Left hindlimb (tissue), 1 donor: Measurements from ENCODE around the gene EIF4G3.
"Not testable (repeated sequence)": the region's sequence is repeated elsewhere in the genome, so short reads cannot be mapped to it uniquely, and the experiment has no call there.

ENCODE experiments used
- DNase-seq: peaks from one replicate; pipeline ENCODE4 v3.0.0-alpha.2; 2018

Gene EIF4G3

DNA sequence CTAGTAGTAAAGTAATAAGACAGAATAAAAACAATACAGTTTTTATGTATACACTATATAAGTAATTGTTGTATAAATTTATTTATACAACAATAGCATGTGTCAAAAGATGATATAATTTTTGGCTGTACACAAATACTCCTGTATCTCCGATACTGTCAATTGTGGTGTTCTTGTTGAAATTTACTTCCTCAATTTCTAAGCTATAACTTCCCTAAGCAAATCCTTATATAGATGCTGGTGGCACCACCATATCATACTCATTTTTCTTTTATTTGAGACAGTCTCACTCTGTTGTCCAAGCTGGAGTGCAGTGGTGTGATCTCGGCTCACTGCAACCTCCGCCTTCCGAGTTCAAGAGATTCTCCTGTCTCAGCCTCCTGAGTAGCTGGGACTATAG lies 248.6 kb downstream of the EIF4G3 start:
- no peak for DNase-seq

DNA sequence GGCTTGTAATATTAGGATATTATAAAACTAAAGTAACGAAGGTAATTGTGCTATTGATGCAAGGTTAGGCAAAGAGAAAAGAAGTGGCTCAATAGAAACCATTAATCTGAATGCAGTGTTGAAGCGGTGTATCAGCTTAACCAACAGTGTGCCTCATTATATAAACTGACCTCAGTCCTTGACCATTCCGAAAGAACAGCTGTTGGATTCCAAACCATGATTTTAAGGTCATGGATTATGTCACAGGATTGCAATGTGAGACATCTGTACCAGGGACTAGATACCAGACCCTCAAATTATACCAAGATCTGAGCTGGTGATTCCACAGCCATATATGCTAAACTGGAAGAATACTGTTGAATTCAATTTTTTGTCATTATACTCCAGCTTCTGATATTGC lies 255.4 kb downstream of the EIF4G3 start:
- DNase-seq = no peak

DNA sequence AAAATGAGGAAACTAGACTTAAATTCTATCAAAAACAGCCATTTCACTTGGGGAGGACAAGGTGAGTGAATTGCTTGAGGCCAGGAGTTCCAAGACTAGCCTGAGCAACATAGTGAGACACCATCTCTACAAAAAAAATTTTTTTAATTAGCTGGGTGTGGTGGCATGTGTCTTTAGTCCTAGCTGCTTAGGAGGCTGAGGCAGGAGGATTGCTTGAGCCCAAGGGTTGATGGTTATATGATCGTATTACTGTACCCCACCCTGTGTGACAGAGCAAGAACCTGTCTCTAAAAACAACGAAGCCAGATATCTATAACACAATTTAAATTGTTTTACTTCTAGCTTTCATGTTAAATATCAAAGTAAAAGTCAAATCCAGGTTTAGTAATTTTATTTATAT lies 263.5 kb downstream of the EIF4G3 start:
- no peak for DNase-seq

DNA sequence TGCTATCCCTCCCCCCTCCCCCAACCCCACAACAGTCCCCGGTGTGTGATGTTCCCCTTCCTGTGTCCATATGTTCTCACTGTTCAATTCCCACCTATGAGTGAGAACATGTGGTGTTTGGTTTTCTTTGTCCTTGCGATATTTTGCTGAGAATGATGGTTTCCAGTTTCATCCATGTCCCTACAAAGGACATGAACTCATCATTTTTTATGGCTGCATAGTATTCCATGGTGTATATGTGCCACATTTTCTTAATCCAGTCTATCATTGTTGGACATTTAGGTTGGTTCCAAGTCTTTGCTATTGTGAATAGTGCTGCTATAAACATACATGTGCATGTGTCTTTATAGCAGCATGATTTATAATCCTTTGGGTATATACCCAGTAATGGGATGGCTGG lies 269.2 kb downstream of the EIF4G3 start:
- not testable (repeated sequence) for DNase-seq

DNA sequence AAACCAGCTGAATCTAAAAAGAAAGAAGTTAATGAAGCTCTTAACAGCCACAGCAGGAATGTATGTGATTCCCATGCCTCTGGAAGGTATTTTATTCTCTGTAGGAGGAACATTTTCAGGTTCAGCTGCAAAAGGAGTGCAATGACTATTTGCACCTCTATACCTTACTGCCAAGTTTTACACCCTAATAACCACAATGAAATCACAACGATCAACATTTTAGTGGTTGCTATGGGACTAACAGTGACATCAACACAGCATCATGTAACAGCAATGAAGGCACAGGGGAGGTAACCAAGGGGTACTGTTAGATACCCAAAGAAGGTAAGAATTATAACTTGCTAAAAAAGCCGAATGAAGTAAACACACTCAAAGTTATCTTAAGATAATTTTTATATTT lies 273.3 kb downstream of the EIF4G3 start:
- no peak for DNase-seq

DNA sequence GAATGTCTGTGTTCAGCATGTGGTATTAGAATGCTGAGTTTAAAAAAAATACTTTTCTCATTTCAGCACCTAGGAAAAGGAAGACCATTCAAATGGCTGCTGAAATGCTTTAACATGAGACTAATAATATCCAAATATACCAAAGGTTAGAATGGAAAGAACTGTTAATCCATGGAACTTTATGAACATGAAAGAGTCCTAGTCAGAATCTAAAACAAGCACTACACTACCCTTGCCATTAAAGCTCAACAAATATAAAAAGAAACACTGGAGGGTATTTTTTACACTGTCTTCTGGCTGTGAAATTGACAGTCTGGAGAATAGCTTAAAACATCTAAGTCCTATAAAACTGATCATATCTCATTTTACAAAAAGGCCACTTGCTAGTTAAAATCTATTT lies 276.6 kb downstream of the EIF4G3 start:
- no peak for DNase-seq

DNA sequence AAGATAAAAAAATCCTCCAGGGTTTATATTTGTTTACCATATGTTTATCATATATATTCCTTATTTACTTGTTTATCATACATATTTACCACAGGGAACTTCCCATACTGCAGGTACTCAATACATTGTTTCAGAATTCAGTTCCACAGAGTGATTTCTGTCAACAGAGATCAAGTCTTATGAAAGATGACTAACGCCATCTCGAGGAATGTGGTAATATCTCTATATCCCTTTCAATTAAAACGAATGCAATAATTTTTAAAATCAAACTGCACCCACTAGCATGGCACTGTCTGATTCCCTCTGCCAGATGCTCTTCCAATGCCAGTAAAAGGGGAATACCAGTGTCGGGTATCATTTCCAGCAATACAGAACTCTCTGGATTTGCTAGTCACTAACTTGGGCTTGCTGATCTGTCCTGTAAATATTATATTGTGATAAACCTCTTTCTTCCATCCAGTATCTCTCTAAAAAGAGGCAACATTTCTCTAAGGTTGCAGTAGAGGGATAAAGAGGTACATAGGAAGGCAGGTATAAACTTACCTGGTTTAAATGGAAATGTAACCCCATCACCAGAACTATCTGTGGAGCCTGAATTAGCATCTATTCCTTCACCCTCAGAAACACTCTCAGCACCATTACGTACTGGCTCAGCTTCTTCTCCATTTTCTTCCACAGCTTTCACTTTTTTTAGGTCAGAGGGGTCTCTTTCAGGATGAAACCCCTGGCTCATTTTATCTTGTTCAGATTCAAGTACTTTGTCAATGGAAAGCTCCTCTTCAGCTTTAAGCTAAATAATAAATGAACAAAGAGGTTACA lies 277.3 kb downstream of the EIF4G3 start:
- no peak for DNase-seq

DNA sequence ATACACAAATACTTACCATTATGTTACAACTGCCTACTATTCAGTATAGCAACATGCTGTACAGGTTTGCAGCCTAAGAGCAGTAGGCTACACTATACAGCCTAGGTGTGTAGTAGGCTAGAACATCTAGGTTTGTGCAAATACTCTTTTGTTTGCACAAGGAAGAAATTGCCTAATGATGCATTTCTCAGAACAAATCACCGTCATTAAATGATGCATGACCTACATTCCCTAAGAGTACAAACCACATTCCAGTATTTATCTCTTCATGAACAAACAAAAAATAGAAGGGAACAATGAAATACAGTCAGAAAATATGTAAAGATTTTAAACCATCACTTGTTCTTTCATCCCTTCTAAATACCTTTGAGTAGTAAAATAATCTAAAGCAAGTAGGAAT lies 279.9 kb downstream of the EIF4G3 start:
- DNase-seq = no peak

DNA sequence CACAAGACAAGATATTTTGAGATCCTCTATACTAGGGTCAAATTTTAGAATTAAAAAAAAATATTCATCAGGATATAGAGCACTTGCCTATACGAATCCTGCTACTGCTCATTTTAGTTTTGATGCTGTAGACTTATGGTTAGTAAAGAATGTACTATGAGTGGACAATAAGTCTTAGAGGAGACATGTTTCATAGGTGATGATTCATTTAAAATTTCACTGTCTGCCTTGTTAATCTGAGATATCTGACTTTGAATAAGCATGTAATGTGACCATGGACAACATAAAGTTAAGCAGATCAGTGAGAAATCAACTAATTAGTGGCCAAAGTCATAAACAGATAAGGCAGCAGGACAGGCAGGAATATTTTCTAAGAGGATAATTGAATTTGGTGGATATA lies 282.8 kb downstream of the EIF4G3 start:
- no peak for DNase-seq

DNA sequence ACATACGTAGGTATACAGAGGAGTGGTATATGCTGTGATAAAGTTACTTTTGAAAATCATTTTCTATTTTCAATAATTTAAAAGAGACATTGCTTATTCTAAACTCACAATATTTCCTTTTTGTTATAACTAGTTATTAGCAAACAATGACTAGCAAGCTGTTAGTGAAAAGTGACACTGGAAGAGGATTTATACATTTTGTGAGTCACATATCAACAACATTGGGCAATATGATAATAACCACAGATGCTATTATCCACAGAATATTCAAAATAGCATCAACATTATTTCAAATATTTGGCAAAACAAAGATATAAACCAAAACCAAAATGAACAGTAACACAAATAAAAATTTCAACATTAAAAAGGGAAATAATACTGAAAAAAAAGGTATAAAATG lies 285.6 kb downstream of the EIF4G3 start:
- no peak for DNase-seq

DNA sequence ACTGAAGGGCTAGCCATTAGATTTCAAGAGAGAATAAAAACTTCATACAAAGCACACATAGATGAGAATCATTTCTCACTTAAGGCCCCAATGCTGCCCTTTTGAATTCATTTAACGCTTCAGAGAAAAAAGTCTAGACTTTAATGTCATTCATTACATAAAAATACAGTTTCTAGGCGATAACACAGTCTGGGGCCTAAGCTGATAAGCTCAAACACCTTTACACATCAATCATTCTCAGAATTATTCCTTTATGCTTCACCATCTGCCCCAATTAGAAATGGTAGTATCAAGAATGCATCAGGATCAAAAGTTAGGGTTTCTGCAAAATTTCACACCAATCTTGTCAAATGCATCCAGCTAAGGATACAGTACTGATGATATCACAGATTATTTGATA lies 289.5 kb downstream of the EIF4G3 start:
- no peak for DNase-seq

DNA sequence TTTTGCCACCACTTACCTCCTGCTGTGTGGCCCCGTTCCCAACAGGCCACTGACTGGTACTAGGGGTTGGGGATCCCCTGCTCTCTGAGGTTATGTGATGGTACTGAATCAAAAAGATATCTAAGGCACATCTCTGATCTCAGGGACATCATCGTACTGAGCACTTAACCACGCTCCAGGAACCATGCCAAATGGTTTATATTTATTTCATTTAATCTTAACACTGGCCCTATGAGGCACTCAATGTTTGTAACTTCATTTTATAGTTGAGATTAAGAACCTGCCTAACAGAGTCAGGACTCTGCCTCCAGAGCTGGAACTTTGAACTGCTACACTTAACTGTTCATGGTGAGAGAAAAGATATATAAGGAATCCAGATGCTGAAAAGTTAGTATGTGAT lies 291.6 kb downstream of the EIF4G3 start:
- no peak for DNase-seq

DNA sequence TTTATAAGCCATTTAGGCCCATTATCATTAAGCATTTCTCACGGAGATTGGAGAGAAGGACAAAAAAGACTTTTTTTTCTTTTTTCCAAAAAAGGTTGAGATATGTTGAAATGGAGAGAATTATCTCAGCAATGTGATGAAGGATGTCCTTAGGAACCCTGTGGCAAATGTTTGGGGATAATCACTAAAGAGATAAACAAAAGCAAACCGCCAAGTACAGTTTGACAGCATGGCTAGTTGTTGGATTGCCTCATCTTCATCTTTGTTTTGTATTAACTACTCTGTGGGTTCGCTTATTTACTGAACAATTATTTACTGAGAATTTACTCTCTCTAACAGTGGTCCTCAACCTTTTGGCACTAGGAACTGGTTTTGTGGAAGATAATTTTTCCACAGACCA lies 292.2 kb downstream of the EIF4G3 start:
- DNase-seq = no peak

DNA sequence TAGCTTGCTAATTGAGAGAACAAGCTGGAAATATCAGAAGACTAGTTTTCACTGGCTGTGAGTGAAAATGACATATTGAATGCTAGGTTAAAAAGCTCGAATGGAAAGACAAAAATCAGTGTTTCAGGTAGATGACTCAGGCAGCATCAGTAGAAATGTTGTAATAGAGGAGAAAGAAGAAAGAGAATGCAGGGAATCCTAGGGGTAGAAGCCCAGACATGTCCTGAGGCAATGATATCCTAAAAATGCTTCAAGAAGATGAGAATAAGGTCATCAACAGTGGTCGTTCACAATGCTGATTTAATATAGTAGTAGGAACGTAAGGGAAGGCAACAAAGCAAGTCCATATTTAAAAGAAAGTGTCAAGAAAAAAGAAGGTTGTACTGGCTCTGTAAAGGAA lies 292.9 kb downstream of the EIF4G3 start:
- DNase-seq = no peak

DNA sequence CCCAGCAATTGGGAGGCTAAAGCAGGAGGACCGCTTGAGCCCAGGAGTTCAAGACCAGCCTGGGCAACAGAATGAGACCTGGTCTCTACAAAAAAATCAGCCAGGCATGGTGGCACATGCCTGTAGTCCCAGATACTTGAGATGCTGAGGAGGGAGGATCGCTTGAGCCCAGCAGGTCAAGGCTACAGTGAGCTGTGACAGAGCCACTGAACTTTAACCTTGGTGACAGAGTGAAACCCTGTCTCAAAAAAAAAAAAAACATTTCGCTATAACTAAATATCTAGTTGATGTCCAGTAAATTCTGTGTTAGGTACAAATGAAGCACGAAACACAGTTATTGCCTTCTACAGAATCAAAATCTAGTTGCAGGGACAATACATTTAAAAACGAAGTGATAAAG lies 293.9 kb downstream of the EIF4G3 start:
- DNase-seq = no peak

DNA sequence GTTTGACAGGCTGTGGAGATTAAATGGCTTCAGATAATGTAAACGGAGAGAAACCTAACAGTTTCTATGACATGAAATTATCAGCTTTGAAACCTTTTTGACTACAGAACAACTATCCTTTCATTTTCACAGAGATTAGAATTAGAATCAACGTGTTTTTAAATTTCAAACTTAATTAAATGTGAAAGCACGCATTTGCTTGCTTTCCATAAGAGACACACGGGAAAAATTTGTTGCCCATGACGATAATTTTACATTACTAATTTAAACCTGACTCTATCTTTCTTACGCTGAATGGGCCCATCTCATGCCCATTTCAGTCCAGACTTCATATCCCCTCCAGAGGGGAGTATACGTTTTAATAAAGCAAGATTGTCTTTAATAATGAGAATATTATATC lies 297.9 kb downstream of the EIF4G3 start:
- no peak for DNase-seq

DNA sequence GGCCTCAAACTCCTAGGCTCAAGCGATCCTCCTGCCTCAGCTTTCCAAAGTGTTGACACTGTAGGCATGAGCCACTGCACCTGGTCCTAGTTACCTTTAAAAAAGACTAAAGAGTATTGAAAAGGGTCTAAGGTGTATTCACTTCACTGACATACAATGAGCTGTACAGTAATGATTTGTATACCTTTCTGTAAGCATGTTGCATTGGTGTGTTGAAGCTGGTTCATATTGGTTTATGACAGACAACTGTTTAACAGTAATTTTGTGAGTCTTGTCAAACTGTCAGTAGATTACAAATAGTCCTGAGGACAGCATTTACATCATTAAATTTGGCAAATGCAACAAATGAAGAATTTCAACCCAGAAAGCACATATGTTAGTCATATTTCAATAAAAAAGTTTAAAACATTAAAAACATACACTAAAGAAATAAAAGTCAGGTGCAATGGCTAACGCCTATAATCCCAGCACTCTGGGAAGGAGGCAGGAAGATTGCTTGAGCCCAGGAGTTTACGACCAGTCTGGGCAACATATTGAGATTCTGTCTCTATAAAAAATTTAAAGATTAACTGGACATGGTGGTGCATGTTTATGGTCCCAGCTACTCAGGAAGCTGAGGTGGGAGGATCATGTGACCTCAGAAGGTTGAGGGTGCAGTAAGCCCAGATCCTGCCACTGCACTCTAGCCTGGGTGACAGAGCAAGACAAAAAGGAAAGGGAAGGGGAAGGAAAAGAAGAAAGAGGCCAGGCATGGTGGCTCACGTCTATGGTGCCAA lies 301.3 kb downstream of the EIF4G3 start:
- no peak for DNase-seq

DNA sequence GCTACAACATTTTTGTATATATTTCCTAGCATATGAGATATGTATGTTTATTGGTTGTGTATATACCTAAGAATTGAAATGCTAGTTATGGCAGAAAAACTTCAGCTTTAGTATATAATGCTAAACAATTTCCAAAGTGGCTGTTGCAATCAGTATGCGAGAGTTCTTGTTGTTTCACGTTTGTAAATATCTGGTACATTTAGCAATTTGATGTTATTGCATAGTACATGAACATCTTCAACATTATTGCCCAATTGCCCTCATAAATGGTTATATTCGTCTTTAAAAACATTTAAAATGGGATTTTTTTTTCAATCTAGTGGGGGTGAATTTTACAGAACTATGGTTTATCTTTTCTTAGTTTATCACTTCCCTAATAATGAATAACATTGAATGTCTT lies 303.4 kb downstream of the EIF4G3 start:
- DNase-seq = no peak

DNA sequence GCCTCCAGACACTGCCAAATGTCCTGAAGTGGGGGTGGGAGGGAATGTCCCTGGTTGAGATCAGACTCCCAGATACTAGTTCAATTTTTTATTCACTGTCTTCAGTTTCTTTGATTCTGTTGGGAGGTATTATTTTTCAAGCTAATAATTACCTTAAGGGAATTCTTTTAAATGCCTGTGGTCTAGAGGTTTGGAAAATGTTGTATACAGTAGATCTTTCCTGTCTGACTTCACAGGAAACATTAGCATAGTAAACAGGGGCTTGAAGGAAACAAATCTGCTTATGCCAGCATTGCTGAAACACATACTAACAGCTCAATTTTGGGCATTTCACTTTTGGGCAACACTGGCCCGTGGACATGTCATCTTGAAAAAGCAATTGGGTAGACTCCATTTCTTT lies 305.3 kb downstream of the EIF4G3 start:
- no peak for DNase-seq

DNA sequence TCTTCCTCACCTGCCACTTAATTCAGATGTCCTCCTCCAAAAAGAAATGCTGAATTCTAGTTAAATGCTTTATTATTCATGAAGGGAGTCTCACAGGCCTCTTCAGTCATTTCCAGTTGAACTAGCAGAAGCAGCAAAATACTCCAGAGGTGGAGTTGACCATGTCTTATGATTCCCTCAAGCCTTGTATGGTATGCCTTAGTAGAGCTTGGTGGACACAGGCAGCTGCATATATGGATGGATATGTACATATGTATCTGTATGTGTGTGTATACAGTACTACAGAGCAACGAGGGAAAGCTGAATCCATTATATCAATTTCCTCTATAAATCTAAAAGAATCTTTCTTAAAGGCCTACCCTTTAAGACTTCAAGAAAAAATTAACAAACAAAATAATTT lies 306.0 kb downstream of the EIF4G3 start:
- no peak for DNase-seq

DNA sequence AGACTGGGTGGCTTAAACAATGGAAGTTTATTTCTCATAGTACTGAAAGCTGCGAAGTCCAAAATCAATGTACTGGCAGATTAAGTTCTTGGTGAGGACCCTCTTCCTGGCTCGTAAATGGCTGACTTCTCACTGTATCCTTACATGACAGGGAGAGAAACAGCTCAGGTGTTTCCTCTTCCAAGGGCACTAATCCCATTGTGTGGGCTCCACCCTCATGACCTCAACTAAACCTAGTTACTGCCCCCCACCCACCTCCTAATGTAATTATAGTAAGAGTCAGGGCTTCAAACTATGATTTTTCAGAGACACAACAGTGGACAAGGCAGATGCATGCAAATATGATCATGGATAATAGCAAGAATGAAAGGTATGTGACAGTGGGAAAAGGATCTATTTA lies 308.4 kb downstream of the EIF4G3 start:
- no peak for DNase-seq

DNA sequence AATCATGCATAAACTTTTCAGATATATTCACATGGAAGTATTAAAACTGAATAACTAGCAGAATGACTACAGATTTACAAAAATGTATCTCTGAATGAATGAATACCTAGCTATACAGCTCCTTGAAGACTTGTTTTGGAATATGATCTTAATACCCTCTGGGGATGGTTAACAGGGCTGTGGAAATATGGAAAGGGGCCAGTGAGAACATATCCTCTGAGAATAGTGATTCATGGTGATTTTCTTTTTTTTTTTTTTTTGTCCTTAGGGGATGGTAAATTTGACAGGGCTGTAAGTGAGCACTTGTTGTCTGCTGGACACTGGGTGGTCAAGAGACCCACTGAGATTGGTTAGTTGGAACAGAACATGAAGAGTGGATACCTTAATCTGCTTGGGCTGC lies 308.9 kb downstream of the EIF4G3 start:
- no peak for DNase-seq

DNA sequence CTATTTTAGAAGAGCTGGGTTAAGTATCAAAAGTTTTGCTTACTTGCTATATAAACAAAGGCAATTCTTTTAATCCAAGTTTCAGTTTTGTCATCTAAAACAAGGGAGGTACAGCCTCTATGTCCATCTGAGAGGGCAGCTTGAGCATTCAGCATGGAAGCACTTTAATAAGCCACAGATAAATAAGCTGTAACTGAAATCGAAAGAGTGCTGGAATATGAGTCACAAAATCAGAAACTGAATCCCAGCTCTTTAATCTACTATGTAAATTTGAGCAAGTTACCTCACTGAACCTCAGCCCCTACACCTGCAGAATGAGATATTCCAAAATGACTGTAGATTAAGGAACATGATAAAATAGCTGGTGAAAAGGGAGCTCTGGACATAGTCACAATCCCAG lies 309.6 kb downstream of the EIF4G3 start:
- DNase-seq = no peak

DNA sequence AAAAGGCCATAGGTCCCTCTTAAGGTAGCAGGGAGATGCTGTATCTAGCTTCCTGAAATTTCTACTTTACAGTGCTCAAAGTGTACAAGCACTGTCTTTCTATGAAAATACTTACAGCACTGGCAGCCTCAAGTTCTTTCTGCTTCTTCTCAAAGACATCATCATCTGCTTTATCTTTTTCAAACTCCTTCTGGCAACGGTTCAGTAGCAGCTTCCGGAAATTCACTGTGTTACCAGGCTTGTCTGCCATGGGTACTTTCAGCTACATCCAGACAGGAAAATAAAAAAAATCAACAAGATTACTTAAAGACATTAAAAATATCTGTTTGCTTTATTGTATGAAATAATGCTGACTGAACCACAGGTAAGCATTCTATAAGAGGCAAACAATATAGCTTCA lies 311.7 kb downstream of the EIF4G3 start:
- DNase-seq = no peak

DNA sequence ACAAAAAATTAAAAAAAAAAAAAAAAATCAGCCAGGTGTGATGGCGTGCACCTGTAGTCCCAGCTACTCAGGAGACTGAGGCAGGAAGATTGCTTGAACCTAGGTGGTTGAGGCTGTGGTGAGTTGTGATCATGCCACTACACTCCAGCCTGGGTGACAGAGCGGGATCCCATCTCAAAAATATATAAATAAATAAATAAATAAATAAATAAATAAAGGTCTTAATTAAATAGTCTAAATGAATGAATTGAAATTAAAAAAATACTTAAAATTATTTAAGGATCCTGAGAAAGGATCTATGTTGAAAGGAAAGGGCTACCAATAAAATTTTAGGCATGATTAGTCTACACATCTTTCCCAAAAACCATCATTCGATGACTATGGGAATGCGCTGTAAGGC lies 322.2 kb downstream of the EIF4G3 start:
- DNase-seq = no peak
